SK-N-SH treated with all-trans-retinoic acid at 6 μM for 48 hours (cell line): ENCODE data around the gene PIM3.

Experiments used
- ARNTL ChIP-seq: fragments of 450-650 bp; formaldehyde crosslinking; IDR thresholded peaks from 2 replicates; pipeline ENCODE4 v1.5.0; 2020; ENCODE audit warnings: low read depth, mild to moderate bottlenecking, moderate library complexity, borderline replicate concordance
- CREB5 ChIP-seq: fragments of 250-450 bp; sonication (Bioruptor Pico); IDR thresholded peaks from 2 replicates; pipeline ENCODE4 v1.5.1; 2020; ENCODE audit warnings: low read depth, mild to moderate bottlenecking, moderate library complexity
- CSDC2 ChIP-seq: fragments of 250-450 bp; sonication (Bioruptor Pico); IDR thresholded peaks from 2 replicates; pipeline ENCODE4 v1.5.0; 2020; ENCODE audit warnings: mild to moderate bottlenecking, moderate library complexity
- GLIS3 ChIP-seq: fragments of 250-450 bp; sonication (Bioruptor Pico); IDR thresholded peaks from 2 replicates; pipeline ENCODE4 v1.5.0; 2020; ENCODE audit warnings: mild to moderate bottlenecking, moderate library complexity
- RARB ChIP-seq: fragments of 250-450 bp; sonication (Bioruptor Pico); IDR thresholded peaks from 2 replicates; pipeline ENCODE4 v1.8.0; 2021; ENCODE audit warnings: mild to moderate bottlenecking, moderate library complexity
- SNAI2 ChIP-seq: fragments of 250-450 bp; sonication (Bioruptor Pico); IDR thresholded peaks from 2 replicates; pipeline ENCODE4 v1.5.0; 2020; ENCODE audit warnings: mild to moderate bottlenecking, moderate library complexity
- TCF4 ChIP-seq: fragments of 250-450 bp; sonication (Bioruptor Pico); IDR thresholded peaks from 2 replicates; pipeline ENCODE4 v1.8.0; 2021; ENCODE audit warnings: mild to moderate bottlenecking, moderate library complexity, borderline replicate concordance
- TOX ChIP-seq: fragments of 250-450 bp; sonication (Bioruptor Pico); IDR thresholded peaks from 2 replicates; pipeline ENCODE4 v1.8.0; 2021; ENCODE audit warnings: mild to moderate bottlenecking, moderate library complexity, borderline replicate concordance
- ZC3H10 ChIP-seq: fragments of 250-450 bp; sonication (Bioruptor Pico); IDR thresholded peaks from 2 replicates; pipeline ENCODE4 v1.5.1; 2021; ENCODE audit warnings: mild to moderate bottlenecking, moderate library complexity
- ZFP3 ChIP-seq: fragments of 250-450 bp; sonication (Bioruptor Pico); IDR thresholded peaks from 2 replicates; pipeline ENCODE4 v1.5.0; 2020; ENCODE audit warnings: mild to moderate bottlenecking, moderate library complexity
- ZNF70 ChIP-seq: fragments of 450-650 bp; formaldehyde crosslinking; IDR thresholded peaks from 2 replicates; pipeline ENCODE4 v1.5.0; 2020; ENCODE audit warnings: mild to moderate bottlenecking, moderate library complexity
- ZNF8 ChIP-seq: fragments of 450-650 bp; formaldehyde crosslinking; IDR thresholded peaks from 2 replicates; pipeline ENCODE4 v1.5.0; 2020; ENCODE audit warnings: mild to moderate bottlenecking, moderate library complexity
- TF ChIP-seq, protein P1 (sequence below): fragments of 250-450 bp; sonication (Bioruptor Pico); IDR thresholded peaks from 2 replicates; pipeline ENCODE4 v1.5.1; 2021; ENCODE audit warnings: mild to moderate bottlenecking, moderate library complexity
- TF ChIP-seq, protein P2 (sequence below): fragments of 250-450 bp; sonication (Bioruptor Pico); IDR thresholded peaks from 2 replicates; pipeline ENCODE4 v1.8.0; 2020; ENCODE audit warnings: mild to moderate bottlenecking, moderate library complexity, borderline replicate concordance

DNA sequence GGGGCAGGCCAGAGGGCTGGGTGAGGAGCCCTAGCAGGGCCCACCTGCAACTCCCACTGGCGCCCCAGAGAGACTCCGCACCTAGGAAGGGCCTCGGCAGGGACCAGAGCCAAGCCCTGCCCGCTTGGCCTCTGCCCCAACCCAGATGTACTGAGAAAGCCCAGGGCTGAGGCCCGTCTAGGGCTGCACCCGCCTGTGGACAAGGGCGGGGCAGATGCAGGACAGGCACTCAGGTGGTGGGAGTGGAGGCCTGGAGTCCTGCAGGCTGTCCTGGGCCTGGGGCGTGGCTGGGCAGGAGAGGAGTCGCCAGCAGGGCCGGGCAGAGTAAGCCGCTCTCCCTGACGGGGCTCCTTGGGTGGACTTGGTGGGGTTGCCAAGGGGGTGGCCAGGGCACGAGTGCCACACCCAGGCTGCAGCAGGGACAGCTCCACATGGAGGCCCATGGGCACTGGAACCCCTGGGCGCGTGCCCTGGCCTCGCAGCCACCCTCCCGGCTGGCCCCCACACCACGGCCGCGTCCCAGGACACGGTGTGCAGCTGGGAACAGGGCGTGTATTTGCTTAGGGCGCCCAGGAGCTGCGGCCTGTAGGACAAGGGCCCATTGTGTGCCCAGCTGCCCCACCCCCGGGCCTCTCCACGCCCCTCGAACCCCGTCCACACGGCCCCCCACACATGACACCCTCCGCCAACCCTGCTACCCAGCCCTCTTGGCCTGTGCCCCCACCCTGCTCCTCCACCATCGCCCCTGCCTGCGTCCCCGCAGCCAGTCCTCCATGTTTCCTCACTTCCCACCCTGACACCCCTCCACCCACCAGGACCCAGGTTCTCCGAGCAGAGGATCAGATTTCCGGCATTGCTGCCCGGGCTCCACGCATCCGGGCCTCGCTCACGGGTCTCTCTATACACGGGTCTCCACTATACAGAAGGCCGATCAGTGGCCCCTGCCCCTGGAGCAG lies 11.3 kb upstream of the PIM3 start:
- TF ChIP-seq, protein P1, sequence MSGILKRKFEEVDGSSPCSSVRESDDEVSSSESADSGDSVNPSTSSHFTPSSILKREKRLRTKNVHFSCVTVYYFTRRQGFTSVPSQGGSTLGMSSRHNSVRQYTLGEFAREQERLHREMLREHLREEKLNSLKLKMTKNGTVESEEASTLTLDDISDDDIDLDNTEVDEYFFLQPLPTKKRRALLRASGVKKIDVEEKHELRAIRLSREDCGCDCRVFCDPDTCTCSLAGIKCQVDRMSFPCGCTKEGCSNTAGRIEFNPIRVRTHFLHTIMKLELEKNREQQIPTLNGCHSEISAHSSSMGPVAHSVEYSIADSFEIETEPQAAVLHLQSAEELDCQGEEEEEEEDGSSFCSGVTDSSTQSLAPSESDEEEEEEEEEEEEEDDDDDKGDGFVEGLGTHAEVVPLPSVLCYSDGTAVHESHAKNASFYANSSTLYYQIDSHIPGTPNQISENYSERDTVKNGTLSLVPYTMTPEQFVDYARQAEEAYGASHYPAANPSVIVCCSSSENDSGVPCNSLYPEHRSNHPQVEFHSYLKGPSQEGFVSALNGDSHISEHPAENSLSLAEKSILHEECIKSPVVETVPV (CRISPR knock-in tag): no peak
- TF ChIP-seq RARB (CRISPR knock-in tag): no peak
- TF ChIP-seq TCF4 (CRISPR knock-in tag): no peak
- TF ChIP-seq CSDC2 (CRISPR knock-in tag): no peak
- TF ChIP-seq TOX (CRISPR knock-in tag): no peak
- TF ChIP-seq, protein P2, sequence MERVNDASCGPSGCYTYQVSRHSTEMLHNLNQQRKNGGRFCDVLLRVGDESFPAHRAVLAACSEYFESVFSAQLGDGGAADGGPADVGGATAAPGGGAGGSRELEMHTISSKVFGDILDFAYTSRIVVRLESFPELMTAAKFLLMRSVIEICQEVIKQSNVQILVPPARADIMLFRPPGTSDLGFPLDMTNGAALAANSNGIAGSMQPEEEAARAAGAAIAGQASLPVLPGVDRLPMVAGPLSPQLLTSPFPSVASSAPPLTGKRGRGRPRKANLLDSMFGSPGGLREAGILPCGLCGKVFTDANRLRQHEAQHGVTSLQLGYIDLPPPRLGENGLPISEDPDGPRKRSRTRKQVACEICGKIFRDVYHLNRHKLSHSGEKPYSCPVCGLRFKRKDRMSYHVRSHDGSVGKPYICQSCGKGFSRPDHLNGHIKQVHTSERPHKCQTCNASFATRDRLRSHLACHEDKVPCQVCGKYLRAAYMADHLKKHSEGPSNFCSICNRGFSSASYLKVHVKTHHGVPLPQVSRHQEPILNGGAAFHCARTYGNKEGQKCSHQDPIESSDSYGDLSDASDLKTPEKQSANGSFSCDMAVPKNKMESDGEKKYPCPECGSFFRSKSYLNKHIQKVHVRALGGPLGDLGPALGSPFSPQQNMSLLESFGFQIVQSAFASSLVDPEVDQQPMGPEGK (CRISPR knock-in tag): no peak
- no peak for TF ChIP-seq ZFP3 (CRISPR knock-in tag)
- TF ChIP-seq ZC3H10 (CRISPR knock-in tag): no peak
- no peak for TF ChIP-seq ZNF70 (CRISPR knock-in tag)
- no peak for TF ChIP-seq ARNTL (CRISPR knock-in tag)
- no peak for TF ChIP-seq CREB5 (CRISPR knock-in tag)
- TF ChIP-seq SNAI2 (CRISPR knock-in tag): no peak
- no peak for TF ChIP-seq ZNF8 (CRISPR knock-in tag)
- TF ChIP-seq GLIS3 (CRISPR knock-in tag): no peak
